Measurements from ENCODE around the gene TMC8.

TMC8 gene

GRCh38 chr17:78126895-78127238 is 3.7 kb upstream of the TMC8 start:
- peaks cover 80% of the 10 kb centered on the region for H3K4me1 Mint-ChIP-seq
- ATAC-seq: no peak
- no peaks in the 10 kb centered on the region for H3K27me3 Mint-ChIP-seq
- peak overlapping the region; percentile 93 for H3K27ac Mint-ChIP-seq
- H3K4me3 Mint-ChIP-seq: peak overlapping the region; percentile 92
- peaks cover 56% of the 10 kb centered on the region for H3K36me3 Mint-ChIP-seq
- no peaks in the 10 kb centered on the region for H3K9me3 Mint-ChIP-seq

- Mint-ChIP-seq H3K36me3 (peaks cover 55% of the 10 kb centered on the region), H3K4me3 (peak overlapping the region; percentile 92), H3K27ac (peak overlapping the region; percentile 93), H3K27me3 (no peaks in the 10 kb centered on the region), H3K4me1 (peaks cover 76% of the 10 kb centered on the region), H3K9me3 (no peaks in the 10 kb centered on the region)
- ATAC-seq: peak; percentile 17
These were observed 3.2 kb upstream of the TMC8 start for GRCh38 chr17:78127239-78127887.

- peak overlapping the region; percentile 93 for H3K27ac Mint-ChIP-seq
- H3K36me3 Mint-ChIP-seq: peaks cover 55% of the 10 kb centered on the region
- H3K27me3 Mint-ChIP-seq: no peaks in the 10 kb centered on the region
- H3K9me3 Mint-ChIP-seq: no peaks in the 10 kb centered on the region
- ATAC-seq: no peak
- peaks cover 76% of the 10 kb centered on the region for H3K4me1 Mint-ChIP-seq
- peak overlapping the region; percentile 92 for H3K4me3 Mint-ChIP-seq
These were observed 2.6 kb upstream of the TMC8 start for GRCh38 chr17:78127888-78128550.

- H3K27ac Mint-ChIP-seq: peak within 1 kb of the TSS; percentile 93
- H3K4me1 Mint-ChIP-seq: peaks cover 76% of the 10 kb centered on the region
- H3K4me3 Mint-ChIP-seq: peak within 1 kb of the TSS; percentile 92
- ATAC-seq: peak; percentile 44
- peaks cover 55% of the 10 kb centered on the region for H3K36me3 Mint-ChIP-seq
- H3K9me3 Mint-ChIP-seq: no peaks in the 10 kb centered on the region
- no peaks in the 10 kb centered on the region for H3K27me3 Mint-ChIP-seq
These were observed 1.8 kb upstream of the TMC8 start, which contains the start of gene TMC6 for GRCh38 chr17:78128551-78129350. Gene TMC6, minus strand, starts transcription at chr17:78128755. Its CDS starts 1,923 bp downstream, at chr17:78126832.

GRCh38 chr17:78129351-78130089 is 1.1 kb upstream of the TMC8 start:
- Mint-ChIP-seq H3K27ac (peak overlapping the region; percentile 82), H3K36me3 (peaks cover 56% of the 10 kb centered on the region), H3K27me3 (no peaks in the 10 kb centered on the region), H3K4me3 (peak overlapping the region; percentile 88), H3K4me1 (peaks cover 76% of the 10 kb centered on the region), H3K9me3 (no peaks in the 10 kb centered on the region)
- no peak for ATAC-seq

GRCh38 chr17:78130090-78130436 is 508 bp upstream of the TMC8 start:
- Mint-ChIP-seq H3K27ac (peak overlapping the region; percentile 82), H3K4me1 (peaks cover 73% of the 10 kb centered on the region), H3K36me3 (peaks cover 61% of the 10 kb centered on the region), H3K4me3 (peak overlapping the region; percentile 88), H3K27me3 (no peaks in the 10 kb centered on the region), H3K9me3 (no peaks in the 10 kb centered on the region)
- no peak for ATAC-seq

GRCh38 chr17:78131172-78132083 is 857 bp downstream of the TMC8 start:
- peak; percentile 1 for ATAC-seq
- Mint-ChIP-seq H3K36me3 (peaks cover 68% of the 10 kb centered on the region), H3K27ac (peak overlapping the region; percentile 82)

GRCh38 chr17:78132084-78132676 is 1.6 kb downstream of the TMC8 start:
- Mint-ChIP-seq H3K36me3 (peaks cover 65% of the 10 kb centered on the region), H3K9me3 (no peaks in the 10 kb centered on the region), H3K27ac (peak overlapping the region; percentile 82), H3K4me3 (peak overlapping the region; percentile 94), H3K27me3 (no peaks in the 10 kb centered on the region), H3K4me1 (peaks cover 72% of the 10 kb centered on the region)
- peak; percentile 70 for ATAC-seq

More at GRCh38 chr17:78131172-78132083, 857 bp downstream of the TMC8 start:
- Mint-ChIP-seq H3K27me3 (no peaks in the 10 kb centered on the region), H3K4me1 (peaks cover 73% of the 10 kb centered on the region), H3K9me3 (no peaks in the 10 kb centered on the region), H3K4me3 (peak overlapping the region; percentile 94)

- Mint-ChIP-seq H3K36me3 (peaks cover 64% of the 10 kb centered on the region), H3K4me3 (peak overlapping the region; percentile 94), H3K9me3 (no peaks in the 10 kb centered on the region), H3K27ac (peak overlapping the region; percentile 82), H3K27me3 (no peaks in the 10 kb centered on the region), H3K4me1 (peaks cover 74% of the 10 kb centered on the region)
- ATAC-seq: no peak
These were observed 2.2 kb downstream of the TMC8 start for GRCh38 chr17:78132767-78133178.

- no peaks in the 10 kb centered on the region for H3K9me3 Mint-ChIP-seq
- H3K4me1 Mint-ChIP-seq: peaks cover 80% of the 10 kb centered on the region
These were observed 2.8 kb downstream of the TMC8 start for GRCh38 chr17:78133179-78133951.

GRCh38 chr17:78133971-78134898 is 3.7 kb downstream of the TMC8 start:
- Mint-ChIP-seq H3K27me3 (no peaks in the 10 kb centered on the region), H3K36me3 (peaks cover 74% of the 10 kb centered on the region), H3K9me3 (no peaks in the 10 kb centered on the region), H3K4me3 (peak overlapping the region; percentile 94), H3K4me1 (peaks cover 82% of the 10 kb centered on the region), H3K27ac (peak overlapping the region; percentile 82)
- ATAC-seq: peak; percentile 0

More at GRCh38 chr17:78133179-78133951, 2.8 kb downstream of the TMC8 start:
- Mint-ChIP-seq H3K36me3 (peaks cover 65% of the 10 kb centered on the region), H3K4me3 (peak overlapping the region; percentile 94), H3K27ac (peak overlapping the region; percentile 82), H3K27me3 (no peaks in the 10 kb centered on the region)
- no peak for ATAC-seq

- Mint-ChIP-seq H3K4me1 (peaks cover 82% of the 10 kb centered on the region), H3K27ac (peak overlapping the region; percentile 82), H3K4me3 (peak overlapping the region; percentile 39), H3K9me3 (no peaks in the 10 kb centered on the region), H3K27me3 (no peaks in the 10 kb centered on the region), H3K36me3 (peaks cover 81% of the 10 kb centered on the region)
- ATAC-seq: no peak
These were observed 4.4 kb downstream of the TMC8 start for GRCh38 chr17:78134899-78135385.

Measured in stimulated activated memory B cell treated with anti-CD40 and anti-IgM and Interleukin-4, amounts not matched to agents 10 μg/mL and 1 μg/mL and 100 μg/mL, for 72 hours (primary cell).